HTR-8/SVneo (cell line): ENCODE data around the gene NTRK1.

Source experiments
- DNase-seq: peaks from one replicate; pipeline ENCODE4 v3.0.0; 2011; ENCODE audit warnings: low spot score, mixed read lengths; ENCODE audit not compliant: insufficient read length
- FAIRE-seq: peaks from 2 replicates; lab custom pipeline; 2011; peaks lifted over from hg19 to GRCh38; lab: Jason Lieb, UNC

NTRK1 gene

GRCh38 chr1:156860628-156861423 is at the start of gene NTRK1:
Gene NTRK1 (plus strand): TSS chr1:156860865. CDS start chr1:156860935, 70 bp downstream.
- DNase-seq, result peak; percentile 70
- no peak for FAIRE-seq

DNA sequence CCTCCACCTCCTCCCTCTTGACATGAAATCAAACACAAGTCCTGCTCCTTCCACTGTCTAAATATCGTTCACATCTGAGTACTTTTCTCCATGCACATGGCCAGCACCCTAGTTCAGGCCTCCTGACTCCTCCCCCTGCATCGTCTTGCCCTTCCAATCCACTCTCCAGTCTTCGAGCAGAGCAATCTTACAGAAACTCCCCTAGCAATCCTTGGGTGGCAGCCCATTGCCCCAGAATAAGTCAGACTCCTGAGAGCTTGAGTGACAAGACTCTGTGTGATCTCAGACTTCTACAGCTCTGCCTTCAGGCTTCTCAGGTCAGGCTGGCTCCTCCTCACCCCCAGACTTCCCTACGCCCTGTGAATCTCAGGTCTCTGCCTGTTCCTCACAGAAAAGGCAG is 49.5 kb upstream of the NTRK1 start:
- FAIRE-seq, result no peak
- no peak for DNase-seq

DNA sequence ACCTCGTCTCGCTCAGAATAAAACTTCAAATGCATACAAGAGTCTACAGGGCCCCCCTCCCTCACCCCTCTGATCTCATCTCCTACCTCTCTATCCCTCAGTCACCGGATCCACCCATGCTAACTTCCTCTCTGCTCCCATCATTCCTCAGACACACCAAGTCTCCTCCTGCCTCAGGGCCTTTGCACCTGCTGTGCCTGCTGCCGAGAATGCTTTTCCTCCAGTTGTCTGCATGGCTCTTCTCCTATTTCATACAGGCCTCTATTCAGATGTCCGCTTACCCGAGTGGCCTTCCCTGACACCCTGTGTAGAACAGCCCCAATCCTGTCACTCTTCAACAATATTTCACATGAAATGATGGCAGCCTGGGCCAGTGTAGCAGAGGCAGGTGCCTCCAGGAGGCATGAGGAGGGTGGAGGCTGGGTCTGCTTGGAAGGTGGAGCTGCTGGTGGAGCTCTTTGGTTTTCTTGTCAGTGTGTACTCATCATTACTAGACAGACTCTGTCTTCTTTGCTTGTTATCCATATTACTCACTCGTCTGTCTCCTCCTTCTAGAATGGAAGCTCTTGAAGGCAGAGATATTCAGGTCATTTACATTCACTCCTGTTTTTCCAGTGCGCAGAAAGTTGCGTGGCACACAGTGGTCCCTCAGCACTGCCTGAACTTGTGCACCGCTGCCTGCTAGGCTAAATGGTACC is 48.2 kb upstream of the NTRK1 start:
- no peak for FAIRE-seq

GRCh38 chr1:156813298-156813697 is 47.4 kb upstream of the NTRK1 start:
- DNase-seq (no peak), FAIRE-seq (no peak)

More for the DNA sequence above, 48.2 kb upstream of the NTRK1 start:
- DNase-seq, result no peak

DNA sequence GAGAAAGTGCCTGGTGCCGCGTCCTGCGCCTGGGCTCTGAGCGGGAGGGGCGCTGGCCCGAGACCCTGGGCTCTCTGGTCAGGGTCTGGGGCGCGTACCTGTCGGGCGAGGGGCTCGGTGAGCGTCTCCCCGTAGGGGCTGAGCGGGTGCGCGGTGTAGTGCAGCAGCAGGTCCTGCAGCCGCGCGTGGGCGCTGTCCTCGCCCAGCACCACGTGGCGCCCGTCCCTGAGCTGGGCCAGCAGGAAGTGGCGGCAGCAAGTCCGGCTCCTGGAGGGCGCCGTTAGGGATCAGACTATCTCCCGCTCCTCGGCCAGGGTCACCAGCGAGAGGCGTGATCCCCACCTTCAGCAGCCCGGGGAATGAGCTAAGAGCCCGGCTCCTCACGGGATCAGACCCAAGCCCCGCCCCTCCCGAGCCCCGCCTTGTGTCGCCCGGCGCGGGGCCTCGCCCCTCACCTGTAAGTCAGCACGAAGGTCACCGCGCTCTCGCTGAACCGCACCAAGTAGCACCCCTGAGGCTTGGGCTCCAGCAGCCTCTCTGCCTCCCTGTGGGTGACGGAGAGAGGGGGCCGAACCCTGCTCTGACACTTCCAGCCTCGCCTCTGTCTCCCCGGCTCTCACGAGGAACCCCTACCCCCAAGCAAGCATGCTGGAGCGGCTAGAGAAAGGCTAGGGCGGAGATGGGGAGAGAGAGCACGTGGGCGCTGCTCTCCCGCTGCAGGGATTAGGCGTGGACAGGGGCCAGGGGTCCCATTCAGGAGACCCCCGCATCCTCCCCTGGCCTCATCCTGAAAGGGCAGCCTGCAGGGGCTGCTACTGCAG is 46.7 kb upstream of the NTRK1 start:
- FAIRE-seq, result no peak
- no peak for DNase-seq

- no peak for FAIRE-seq
- no peak for DNase-seq
These were observed 45.9 kb upstream of the NTRK1 start for GRCh38 chr1:156814571-156815260.

- no peak for FAIRE-seq
These were observed 45.3 kb upstream of the NTRK1 start for GRCh38 chr1:156815307-156815826.

DNA sequence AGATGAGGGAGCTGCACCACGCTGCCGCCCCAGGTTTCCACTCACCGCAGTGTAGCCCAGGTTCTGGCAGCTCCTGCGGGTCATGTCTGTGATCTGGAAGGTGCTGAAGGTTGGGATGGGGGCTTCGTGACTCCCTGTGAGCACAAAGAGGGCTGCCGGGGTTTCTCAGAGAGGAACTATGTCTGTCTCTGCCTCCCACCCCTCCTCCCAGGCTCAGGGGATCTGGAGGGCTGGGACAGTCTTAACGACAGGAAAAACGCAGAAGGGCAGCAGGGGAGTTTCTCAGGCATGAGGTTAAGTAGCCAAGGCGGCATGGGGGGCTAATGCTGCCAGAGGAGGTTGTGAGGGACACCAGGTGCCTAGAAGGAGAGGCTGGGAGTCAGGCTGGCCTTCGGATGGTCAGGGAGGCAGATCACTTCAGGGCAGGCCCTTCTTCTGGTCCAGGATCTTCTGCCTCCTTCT is 44.7 kb upstream of the NTRK1 start:
- DNase-seq, result no peak

More at GRCh38 chr1:156815307-156815826, 45.3 kb upstream of the NTRK1 start:
- DNase-seq, result peak; percentile 59

DNA sequence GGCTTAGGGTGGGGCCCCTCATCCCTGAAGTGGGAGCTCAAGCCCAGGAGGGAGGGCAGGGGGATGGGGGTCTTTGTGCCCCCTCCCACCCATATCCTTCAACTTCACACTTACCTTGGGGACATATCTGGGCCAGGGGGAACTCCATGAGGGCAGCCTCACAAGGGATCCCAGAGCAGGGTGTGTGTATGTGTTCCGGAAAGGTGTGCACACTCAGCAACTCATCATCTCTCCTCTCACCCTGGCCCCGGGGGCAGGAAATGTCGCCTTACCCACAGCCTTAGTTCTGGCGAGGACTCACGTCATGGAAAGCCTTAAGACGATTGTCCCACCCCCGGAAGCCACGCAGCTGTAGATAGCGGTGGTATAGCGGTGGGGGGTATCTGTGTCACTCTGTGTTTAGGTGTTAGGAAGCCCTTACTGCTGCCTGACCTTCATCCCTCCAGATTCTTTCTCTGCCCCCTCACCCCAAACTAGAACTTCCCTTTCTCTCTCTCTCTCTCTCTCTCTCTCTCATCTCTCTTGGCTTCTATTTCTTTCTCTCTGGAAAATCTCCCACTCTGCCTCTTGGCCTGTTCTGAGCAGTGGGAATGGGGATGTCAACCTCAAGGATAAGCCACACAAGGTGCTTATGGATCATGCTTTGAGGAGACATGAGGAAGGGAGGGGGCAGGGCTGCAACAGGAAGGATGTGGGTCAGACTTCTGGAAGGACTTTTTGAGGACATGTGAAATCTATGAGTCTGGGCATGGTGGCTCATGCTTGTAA is 43.9 kb upstream of the NTRK1 start, which contains the start of gene SH2D2A:
Gene SH2D2A (minus strand): TSS at position 288 of the 768 bp plus-strand sequence. CDS start 140 bp downstream, at position 148.
- no peak for DNase-seq

More for the DNA sequence above, 44.7 kb upstream of the NTRK1 start:
- no peak for FAIRE-seq

GRCh38 chr1:156821801-156822200 is 38.9 kb upstream of the NTRK1 start:
- FAIRE-seq, result no peak
- DNase-seq, result no peak

More for the DNA sequence above, 43.9 kb upstream of the NTRK1 start, which contains the start of gene SH2D2A:
- no peak for FAIRE-seq

- DNase-seq, result no peak
- FAIRE-seq, result no peak
These were observed 38.0 kb upstream of the NTRK1 start for GRCh38 chr1:156822680-156823079.

DNA sequence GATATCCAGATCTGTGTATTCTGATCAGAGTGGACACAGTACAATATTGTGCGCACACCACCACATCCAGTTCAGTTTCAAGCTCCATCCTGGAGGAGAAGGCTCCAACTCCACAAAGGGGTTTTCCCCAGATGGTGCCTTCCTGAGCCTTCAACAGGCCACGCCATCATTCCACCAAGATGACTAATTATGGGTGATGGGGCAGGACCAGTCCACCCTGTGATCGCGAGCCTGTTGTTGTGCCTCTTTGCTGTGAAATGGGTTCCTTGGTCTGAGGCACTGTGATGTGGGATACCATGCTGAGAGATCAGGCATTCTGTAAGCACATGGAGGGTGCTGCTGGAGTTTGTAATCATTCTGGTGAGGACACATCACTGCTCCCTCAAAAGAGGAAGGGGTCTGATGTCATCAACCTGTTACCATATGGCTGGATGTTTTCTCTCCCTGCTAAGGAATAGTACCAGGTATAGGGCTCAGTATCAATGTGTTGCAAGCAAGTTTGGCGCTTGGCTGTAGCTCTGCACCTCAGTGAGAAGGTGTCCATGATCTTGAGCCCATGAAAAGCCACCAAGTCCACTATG is 37.4 kb upstream of the NTRK1 start:
- FAIRE-seq, result no peak
- no peak for DNase-seq

DNA sequence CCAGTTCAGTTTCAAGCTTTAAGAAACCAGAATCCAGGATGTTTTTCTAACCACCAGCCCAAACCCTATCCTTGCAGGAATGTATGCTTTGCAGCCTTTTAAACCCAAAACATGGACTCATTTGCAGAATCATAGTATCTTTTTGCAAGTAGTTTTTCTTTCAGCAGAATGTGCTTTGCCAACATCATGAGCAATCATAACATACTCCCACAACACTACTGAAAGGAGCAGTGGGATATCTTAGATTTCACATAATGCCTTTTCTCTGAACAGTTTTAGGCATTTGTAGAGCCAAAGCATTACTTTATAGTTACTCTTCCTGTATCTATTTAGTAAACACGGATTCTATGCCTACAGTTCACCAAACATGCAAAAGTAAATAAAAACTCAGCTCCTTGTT is 34.0 kb upstream of the NTRK1 start:
- DNase-seq, result no peak
- no peak for FAIRE-seq

GRCh38 chr1:156828400-156829124 is 32.1 kb upstream of the NTRK1 start:
- DNase-seq (no peak), FAIRE-seq (no peak)

DNA sequence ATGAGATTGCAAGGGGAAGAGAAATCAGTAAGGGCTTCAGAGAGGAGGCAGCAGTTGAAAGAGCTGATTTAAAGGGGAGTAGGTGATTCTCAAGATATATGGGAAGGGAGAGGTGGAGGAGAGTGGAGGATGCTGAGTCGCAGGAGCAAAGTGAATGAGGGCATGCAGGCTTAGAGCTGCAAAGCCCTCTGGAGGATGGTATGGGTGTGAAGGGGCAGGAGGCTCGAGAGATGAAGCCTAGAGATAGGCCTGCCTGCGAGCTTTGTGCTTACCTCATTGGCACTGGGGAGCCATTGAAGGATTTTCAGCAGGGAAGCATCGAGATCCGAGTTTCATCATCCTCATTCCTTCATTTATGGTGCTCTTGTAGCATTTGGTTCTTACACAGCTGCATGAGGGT is 28.2 kb upstream of the NTRK1 start:
- DNase-seq (no peak), FAIRE-seq (no peak)

GRCh38 chr1:156833603-156834002 is 27.1 kb upstream of the NTRK1 start:
- FAIRE-seq, result no peak
- DNase-seq, result no peak

DNA sequence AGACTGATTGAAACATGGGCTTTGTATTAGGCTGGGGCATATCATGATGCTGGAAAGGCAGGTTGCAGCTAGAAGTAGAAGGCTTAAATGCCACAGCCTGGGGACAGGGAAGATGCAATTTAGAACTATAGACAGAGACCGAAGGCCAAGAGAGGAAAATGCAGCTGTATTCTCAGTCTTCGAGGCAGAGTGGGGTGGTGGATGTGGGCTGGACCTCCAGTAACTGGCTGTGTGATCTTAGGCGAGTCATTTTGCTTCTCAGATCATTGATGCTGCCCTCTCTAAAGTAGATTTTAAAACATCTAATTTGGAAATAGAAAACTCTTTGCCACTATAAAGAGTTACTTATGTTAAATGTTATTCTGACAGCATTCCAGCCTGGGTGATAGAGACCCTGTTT is 26.3 kb upstream of the NTRK1 start:
- FAIRE-seq (no peak), DNase-seq (no peak)
